Esophagus mucosa (tissue), 1 donor: ENCODE measurements around the gene SVIP. TPM values are rescaled to one million over a fixed set of nuclear protein-coding genes. Genes with fewer than 3 reads are reported as not detected.

ENCODE experiments used
- ATAC-seq: fragments of 200-7000 bp; cut with Tn5 transposase; one replicate; pipeline ENCODE4 v1.9.1; 2020
- total RNA-seq: library from RNA; stranded (reverse); gene quantifications from one replicate; pipeline ENCODE4 v1.2.4, GENCODE V29; 2023
- donor health status: DM: yes; HTN: yes; CAD: no.

The SVIP gene
- 14.7 TPM for total RNA-seq

GRCh38 chr11:22829231-22830081 lies at the start of gene SVIP:
Gene SVIP (minus strand): TSS chr11:22829801. CDS start chr11:22829748, 53 bp downstream.
- peak; percentile 100 for ATAC-seq

DNA sequence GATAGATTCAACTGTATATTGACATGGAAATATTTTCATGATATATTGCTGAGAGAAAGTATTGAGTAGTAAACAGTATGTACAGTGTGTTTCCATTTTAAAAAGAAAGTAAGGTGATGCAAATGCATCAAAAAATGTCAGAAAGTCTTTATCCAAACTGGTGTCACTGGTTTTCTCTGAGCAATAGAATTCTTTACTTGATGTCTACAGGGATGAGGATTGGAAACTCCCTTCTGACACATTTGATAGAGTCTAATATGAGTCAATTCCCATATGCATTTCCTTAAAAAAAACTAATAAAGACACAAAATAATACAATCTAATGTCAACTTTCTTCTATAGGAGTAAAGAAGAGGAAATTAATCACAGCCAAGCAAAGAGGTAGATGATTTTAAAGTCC lies 49.0 kb upstream of the SVIP start:
- ATAC-seq, result peak; percentile 55

- ATAC-seq, result no peak
Observed at GRCh38 chr11:22878039-22878438, 48.4 kb upstream of the SVIP start.

- peak; percentile 74 for ATAC-seq
Observed at GRCh38 chr11:22875869-22876473, 46.4 kb upstream of the SVIP start.

DNA sequence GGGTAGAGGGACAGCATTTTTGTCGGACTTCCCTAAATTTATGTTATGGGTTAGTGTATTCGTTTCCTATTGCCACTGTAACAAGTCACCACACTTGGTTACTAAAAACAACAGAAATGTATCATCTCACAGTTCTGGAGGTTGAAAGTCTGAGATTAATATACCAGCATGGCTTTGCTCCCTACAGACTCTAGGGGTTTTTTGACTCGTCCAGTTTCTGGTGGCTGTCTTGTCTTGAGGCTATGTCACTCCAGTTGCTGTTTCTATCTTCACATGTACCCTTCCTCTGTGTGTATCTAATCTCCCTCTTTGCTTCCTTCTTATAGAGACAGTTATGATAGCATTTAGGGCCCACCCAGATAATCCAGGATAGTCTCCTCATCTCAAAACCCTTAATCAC lies 39.7 kb upstream of the SVIP start:
- ATAC-seq, result no peak

GRCh38 chr11:22860241-22860640 lies 30.6 kb upstream of the SVIP start, which contains the start of gene CCDC179:
Gene CCDC179 (minus strand): TSS chr11:22860474. CDS start chr11:22860421, 53 bp downstream.
- ATAC-seq, result no peak

DNA sequence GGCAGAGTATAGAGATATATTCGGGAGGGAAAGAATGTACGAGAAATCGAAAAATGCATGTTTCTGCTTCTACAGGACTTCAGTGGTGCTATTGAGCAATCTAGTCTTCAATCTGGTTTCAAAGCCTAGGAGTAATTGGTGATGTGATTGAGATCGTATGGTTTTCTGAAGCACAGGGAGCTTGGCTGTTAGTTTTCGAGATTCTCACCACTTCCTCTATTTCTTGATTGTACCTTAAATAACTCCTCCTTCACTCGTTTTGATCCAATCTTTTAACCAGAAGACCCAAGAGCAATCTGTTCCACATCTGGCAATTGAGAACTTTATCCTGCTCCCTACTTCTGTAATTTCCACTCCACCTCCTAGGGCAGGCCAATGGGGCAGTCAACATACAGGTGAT lies 30.2 kb upstream of the SVIP start:
- ATAC-seq, result no peak

GRCh38 chr11:22851477-22851876 lies 21.9 kb upstream of the SVIP start:
- ATAC-seq, result no peak

DNA sequence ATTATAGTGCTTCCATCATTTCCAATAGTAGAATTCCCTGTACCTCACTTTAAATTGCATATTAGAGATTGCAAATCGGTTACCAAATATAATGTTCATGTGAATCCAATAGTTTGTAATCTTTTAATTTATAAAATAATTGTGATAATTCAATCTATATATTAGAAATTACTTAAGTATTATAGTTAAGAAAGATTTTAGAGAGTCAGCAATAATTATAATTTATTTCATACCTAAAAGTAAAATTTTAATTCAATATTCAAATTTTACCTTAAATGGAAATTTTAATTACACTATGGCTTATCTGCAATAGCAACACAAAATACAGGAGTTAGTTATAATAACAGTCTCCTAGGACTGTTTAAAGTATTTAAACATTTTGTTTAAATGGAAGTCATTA lies 17.1 kb upstream of the SVIP start:
- ATAC-seq, result no peak

DNA sequence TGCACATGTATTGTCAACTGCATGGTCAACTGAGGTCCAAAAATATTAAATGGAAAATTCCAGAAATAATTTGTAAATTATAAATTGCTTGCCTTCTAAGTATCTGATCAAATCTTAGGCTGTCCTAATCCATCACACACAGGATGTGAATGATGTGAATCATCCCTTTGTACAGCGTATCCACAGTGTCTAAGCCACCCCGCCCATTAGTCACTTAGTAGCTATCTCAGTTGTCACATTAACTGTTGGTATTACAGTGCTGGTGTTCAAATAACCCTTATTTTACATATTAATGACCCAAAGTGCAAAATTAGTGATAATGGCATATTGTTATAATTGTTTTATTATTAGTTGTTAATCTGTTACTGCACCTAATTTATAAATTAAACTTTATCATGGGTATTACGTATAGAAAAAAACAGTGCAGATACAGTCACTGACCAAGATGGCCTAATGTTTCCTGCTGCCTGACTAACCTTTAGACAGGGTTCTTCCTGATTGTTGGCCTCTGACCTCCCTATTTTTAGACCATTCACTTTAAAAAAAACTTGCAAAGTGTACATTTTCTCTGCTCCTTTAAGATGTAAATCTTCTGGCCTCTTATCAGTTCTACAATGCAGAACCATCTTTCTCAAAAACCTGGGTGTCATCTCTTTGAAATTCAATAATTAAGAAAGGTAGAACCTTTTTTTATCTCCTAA lies 2.9 kb upstream of the SVIP start:
- ATAC-seq, result no peak

DNA sequence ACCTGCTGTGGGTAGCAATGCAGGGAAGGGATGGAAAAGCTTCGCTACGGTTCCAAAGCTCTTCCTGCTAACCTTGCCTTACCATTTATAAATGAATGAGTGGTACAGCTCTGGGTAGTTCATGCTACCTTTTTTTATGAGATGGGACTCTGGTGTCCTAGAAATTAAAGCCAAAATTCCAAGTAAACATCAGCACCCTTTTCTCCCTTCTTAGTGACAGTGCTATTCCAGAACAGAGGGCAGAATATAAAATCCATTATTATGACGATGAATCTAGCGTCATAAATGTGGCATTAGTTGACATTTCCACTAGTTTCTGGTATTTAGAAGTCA lies 447 bp upstream of the SVIP start:
- ATAC-seq, result no peak

GRCh38 chr11:22828373-22828772 lies 1.2 kb downstream of the SVIP start:
- no peak for ATAC-seq

- ATAC-seq, result no peak
Observed at GRCh38 chr11:22822203-22822602, 7.4 kb downstream of the SVIP start.

DNA sequence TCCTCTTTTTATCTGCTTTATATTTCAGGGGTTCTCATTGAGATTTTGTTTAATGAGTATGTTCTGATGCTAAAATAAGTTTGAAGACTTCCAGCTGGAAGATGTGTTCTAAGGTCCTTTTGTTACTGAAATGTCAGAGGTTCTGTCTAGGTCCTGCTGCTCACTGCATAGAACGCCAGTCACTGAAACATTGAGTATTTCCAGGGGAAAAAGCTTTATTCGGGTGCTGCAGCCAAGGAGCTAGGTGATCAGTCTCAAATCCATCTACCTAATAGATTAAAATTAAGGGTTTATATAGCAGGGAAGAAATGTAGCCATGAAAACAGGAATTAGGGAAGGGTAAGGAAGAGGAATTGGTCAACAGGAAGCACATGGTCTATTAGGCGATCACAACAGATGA lies 19.7 kb downstream of the SVIP start:
- no peak for ATAC-seq

DNA sequence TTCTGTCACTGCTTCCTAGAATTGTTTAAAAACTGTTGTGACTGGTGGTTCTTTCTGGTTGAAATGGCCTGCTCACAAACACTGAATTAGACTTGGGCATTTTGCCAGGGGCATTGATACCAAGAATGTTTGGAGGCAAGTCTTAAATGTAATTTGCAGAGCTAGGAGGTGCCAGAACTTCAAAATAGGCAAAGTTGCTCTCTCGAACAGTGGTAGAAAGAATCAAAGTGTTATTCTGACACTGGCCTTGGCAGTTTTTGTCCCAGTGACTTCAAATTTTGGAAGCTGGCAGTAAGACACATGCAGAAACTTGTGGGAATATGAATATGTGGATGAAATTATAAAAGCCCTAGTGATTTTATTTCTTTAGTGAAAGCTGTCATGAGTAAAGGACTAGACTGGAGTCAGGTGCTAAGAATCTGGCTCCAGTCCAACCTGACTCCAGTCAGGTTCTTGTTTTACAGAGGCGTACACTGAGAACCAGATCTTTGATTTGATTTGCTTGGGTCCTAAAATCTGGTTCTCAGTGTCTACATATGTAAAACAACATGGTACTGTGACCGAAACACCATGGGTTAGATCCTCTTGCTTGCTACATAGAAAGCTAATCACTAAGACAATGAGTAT lies 20.9 kb downstream of the SVIP start:
- no peak for ATAC-seq

- peak; percentile 60 for ATAC-seq
Observed at GRCh38 chr11:22807855-22808570, 21.6 kb downstream of the SVIP start.

GRCh38 chr11:22807391-22807790 lies 22.2 kb downstream of the SVIP start:
- no peak for ATAC-seq

DNA sequence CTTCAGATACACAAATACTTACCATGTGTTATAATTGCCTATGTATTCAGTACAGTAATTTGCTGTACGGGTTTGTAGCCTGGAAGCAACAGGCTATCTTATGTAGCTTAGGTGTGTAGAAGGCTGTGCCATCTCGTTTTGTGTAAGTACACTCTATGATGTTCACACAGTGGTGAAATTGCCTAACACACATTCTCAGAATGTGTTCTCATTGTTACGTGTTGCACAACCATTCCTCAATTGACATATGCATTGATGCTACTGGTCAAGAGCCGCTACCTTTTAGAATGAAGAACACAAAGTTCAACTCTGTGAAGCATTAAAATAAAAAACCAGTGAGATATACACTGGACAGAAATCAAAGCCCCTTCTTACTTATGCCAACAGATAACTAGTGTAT lies 26.7 kb downstream of the SVIP start:
- ATAC-seq, result no peak

DNA sequence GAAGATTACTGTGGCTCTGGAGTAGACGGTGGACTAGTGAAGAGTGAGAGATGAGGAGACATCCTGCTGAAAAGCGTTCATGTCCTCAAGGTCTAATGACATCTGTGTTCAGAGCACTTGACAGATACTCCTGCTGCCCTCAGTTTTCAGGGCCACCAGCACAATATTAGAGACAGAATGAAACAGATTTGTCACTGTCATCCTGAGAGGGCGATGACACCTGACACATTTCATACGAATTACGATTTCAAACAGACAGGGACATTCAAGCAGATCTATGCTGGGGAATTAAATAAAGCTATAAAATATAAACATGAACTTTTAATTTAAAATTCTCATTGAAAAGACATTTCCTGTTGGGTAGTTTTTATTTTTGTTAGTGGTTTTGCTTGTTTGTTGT lies 29.1 kb downstream of the SVIP start:
- ATAC-seq, result no peak

DNA sequence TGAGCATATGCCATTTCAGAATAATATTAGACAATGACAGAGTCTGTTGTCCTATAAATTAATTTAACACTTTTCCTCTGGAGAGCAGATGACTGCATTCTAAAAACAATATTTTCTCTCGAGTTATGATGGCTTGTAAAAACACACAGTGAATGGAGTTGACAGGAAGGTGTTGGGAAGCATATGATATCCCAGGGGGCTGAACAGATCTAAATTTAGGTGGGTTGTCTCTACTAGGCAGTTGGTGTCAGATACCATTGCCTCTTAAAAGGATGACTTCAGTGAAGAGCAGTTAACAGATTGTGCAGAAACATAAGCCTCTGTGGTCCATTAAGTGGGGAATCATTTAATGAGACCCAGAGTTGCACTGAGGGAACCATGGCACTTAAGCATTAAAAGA lies 30.7 kb downstream of the SVIP start:
- ATAC-seq, result no peak

DNA sequence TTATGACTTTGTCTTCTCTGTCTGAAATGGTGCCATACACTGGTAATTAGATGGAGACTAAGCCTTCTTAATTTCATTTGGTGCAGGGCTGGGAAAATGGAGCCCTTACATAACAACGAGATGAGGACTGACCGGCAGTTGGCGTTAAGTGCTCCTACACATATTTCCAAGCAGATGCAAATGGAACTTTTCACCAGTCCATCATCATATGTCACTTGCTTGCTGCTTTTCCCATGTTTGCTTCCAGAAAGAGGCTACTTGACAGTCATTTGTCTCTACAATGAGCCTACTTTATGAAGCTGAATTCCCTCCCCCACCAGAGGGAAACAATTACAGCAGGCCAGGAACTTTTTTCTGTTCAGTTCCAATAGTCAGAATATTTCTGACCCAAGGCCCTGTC lies 32.6 kb downstream of the SVIP start:
- ATAC-seq, result no peak

- ATAC-seq, result no peak
Observed at GRCh38 chr11:22795914-22796313, 33.7 kb downstream of the SVIP start.

DNA sequence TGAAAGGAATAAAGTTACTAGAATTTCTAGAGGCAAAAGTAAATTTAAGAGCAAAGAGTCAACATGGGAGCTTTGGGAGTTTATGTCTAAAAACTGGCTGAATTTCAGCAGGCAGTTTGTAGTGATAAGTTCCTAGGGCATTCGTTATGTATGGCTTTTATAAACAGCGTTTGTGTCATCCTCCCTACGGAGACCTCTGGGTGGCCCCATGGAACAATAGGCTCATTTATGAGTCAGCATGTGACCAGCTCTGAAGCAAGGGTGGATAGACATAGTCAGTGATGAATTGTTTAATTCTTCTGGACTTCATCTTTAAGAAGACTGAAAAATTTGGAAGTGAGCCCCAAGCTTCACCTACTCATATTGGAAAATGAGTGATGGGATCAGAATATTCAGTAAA lies 37.1 kb downstream of the SVIP start:
- peak; percentile 87 for ATAC-seq
